ENCODE data around the gene SEPTIN8. TPM values are rescaled to one million over a fixed set of nuclear protein-coding genes. Genes with fewer than 3 reads are reported as not detected.

SEPTIN8 gene
- total and polyA plus RNA-seq, 2 of the 13 experiments (the other 11 are each of a cell fraction or from before 2014, with no cell fraction given), result 41.4 to 49.9 TPM

- CTCF ChIA-PET (ENCODE audit: low intra/inter-chr PET ratio, low total read pairs), result no interaction called here
- TF ChIP-seq SNAI1 (CRISPR knock-in tag; IDR thresholded peaks at IDR 0.05; ENCODE audit: borderline replicate concordance), result no peak
- TF ChIP-seq, protein P1, sequence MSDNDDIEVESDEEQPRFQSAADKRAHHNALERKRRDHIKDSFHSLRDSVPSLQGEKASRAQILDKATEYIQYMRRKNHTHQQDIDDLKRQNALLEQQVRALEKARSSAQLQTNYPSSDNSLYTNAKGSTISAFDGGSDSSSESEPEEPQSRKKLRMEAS (IDR thresholded peaks at IDR 0.05), result no peak
- TF ChIP-seq, protein P2, sequence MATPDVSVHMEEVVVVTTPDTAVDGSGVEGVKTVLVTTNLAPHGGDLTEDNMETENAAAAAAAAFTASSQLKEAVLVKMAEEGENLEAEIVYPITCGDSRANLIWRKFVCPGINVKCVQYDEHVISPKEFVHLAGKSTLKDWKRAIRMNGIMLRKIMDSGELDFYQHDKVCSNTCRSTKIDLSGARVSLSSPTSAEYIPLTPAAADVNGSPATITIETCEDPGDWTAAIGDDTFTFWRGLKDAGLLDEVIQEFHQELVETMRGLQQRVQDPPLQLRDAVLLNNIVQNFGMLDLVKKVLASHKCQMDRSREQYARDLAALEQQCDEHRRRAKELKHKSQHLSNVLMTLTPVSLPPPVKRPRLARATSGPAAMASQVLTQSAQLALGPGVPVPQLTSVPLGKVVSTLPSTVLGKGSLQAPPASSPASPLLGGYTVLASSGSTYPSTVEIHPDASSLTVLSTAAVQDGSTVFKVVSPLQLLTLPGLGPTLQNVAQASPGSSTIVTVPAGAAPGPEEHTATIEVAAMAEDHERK (CRISPR knock-in tag; IDR thresholded peaks at IDR 0.05; ENCODE audit: low read depth), result no peak
- TF ChIP-seq KDM4B (CRISPR knock-in tag; IDR thresholded peaks at IDR 0.05), result no peak
- TF ChIP-seq PHF21A (CRISPR knock-in tag; IDR thresholded peaks at IDR 0.05), result no peak
- no peak for TF ChIP-seq ZNF333 (CRISPR knock-in tag; IDR thresholded peaks at IDR 0.05; ENCODE audit: borderline replicate concordance)
- TF ChIP-seq MXI1 (IDR thresholded peaks at IDR 0.05; ENCODE audit: borderline replicate concordance, low read depth, low read length), result no peak
- TF ChIP-seq ZNF747 (CRISPR knock-in tag; IDR thresholded peaks at IDR 0.05; ENCODE audit: borderline replicate concordance), result no peak
- TF ChIP-seq ZBTB7A (CRISPR knock-in tag; IDR thresholded peaks at IDR 0.05), result no peak
- TF ChIP-seq GLI4 (CRISPR knock-in tag; IDR thresholded peaks at IDR 0.05; ENCODE audit: borderline replicate concordance), result no peak
- TF ChIP-seq, protein P3, sequence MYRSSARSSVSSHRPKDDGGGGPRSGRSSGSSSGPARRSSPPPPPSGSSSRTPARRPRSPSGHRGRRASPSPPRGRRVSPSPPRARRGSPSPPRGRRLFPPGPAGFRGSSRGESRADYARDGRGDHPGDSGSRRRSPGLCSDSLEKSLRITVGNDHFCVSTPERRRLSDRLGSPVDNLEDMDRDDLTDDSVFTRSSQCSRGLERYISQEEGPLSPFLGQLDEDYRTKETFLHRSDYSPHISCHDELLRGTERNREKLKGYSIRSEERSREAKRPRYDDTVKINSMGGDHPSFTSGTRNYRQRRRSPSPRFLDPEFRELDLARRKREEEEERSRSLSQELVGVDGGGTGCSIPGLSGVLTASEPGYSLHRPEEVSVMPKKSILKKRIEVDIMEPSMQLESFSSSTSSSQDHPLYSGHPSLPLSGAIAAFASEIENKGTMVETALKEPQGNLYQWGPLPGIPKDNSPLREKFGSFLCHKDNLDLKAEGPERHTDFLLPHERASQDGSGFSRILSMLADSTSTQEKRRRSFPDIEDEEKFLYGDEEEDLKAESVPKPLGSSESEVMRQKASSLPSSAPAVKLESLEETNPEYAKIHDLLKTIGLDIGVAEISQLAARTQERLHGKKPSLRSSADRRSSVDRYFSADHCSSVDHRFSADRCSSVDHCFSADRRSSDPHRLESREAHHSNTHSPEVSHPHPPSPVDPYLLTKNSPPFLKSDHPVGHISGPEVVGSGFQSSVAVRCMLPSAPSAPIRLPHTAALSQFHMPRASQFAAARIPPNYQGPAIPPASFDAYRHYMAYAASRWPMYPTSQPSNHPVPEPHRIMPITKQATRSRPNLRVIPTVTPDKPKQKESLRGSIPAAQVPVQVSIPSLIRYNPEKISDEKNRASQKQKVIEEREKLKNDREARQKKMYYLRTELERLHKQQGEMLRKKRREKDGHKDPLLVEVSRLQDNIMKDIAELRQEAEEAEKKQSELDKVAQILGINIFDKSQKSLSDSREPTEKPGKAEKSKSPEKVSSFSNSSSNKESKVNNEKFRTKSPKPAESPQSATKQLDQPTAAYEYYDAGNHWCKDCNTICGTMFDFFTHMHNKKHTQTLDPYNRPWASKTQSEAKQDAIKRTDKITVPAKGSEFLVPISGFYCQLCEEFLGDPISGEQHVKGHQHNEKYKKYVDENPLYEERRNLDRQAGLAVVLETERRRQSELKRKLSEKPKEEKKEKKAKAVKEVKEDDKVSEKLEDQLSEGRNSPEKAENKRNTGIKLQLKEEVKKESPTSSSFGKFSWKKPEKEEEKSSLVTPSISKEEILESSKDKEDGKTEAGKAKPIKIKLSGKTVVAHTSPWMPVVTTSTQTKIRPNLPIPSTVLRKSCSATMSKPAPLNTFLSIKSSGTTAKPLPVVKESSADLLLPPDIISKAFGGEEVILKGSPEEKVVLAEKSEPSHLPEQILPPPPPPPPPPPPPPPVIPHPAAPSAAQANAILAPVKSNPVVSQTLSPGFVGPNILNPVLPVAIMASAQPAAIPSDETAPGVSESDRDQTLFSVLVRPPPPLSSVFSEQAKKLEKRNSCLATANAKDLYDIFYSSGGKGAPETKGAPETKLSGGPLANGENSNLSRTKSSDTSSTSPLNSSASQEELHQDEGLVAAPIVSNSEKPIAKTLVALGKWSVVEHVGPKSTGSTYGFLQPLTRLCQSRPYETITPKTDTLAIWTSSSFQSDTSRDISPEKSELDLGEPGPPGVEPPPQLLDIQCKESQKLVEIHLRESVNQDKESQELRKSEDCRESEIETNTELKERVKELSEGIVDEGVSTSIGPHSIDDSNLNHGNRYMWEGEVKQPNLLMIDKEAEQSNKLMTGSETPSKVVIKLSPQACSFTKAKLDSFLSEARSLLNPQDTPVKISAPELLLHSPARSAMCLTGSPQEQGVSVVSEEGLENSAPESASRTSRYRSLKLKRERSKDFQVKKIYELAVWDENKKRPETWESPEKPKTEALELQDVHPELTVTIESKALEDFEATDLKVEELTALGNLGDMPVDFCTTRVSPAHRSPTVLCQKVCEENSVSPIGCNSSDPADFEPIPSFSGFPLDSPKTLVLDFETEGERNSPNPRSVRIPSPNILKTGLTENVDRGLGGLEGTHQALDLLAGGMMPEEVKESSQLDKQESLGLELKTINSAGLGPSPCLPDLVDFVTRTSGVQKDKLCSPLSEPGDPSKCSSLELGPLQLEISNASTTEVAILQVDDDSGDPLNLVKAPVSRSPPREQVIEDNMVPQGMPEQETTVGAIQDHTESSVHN (CRISPR knock-in tag; IDR thresholded peaks at IDR 0.05), result no peak
- TF ChIP-seq NCOA5 (CRISPR knock-in tag; IDR thresholded peaks at IDR 0.05), result no peak
- TF ChIP-seq U2AF2 (IDR thresholded peaks at IDR 0.05; ENCODE audit: low read depth, low read length), result no peak
- TF ChIP-seq PPARG (CRISPR knock-in tag; conservative IDR thresholded peaks at IDR 0.05), result no peak
- no peak for TF ChIP-seq ZNF484 (CRISPR knock-in tag; IDR thresholded peaks at IDR 0.05; ENCODE audit: borderline replicate concordance, low read depth)
These were observed 6.4 kb downstream of the SEPTIN8 start for GRCh38 chr5:132770476-132771159.

More at GRCh38 chr5:132770476-132771159, 6.4 kb downstream of the SEPTIN8 start:
- Histone ChIP-seq H3K9me3 (ENCODE audit: low read length) (no peaks in the 10 kb centered on the region), H3K79me2 (ENCODE audit: insufficient read depth, low read length) (peaks cover 60% of the 10 kb centered on the region), H3K27me3 (ENCODE audit: control insufficient read depth in 1 of 2, insufficient read depth in 2 of 2, low read length in 2 of 2) (no peaks in the 10 kb centered on the region), H3K27ac (ENCODE audit: extremely low read length, insufficient read depth, low read length) (peak overlapping the region; percentile 71), H3K9ac (ENCODE audit: insufficient read depth, low read depth, low read length) (0 out of 2 replicates have a peak overlapping the region, but pooled peaks have one; percentile 51), H3K36me3 (replicated peaks in 1 of 2; ENCODE audit: control insufficient read depth in 1 of 2, insufficient read depth in 2 of 2, low read length in 2 of 2) (peaks cover 1 to 4% of the 10 kb centered on the region in 2 experiments; a peak in 2 of 5 replicates), H3K4me3 (replicated peaks in 1 of 3; ENCODE audit: insufficient read depth in 1 of 3, low read depth in 2 of 3, low read length in 3 of 3) (no peak overlapping the region), H3K4me1 (ENCODE audit: insufficient read depth, low read length) (peaks cover 53% of the 10 kb centered on the region), H2AFZ (ENCODE audit: low read length) (no peak overlapping the region), H3K4me2 (ENCODE audit: low read depth, low read length) (peak overlapping the region; percentile 47; the same call in 1 of the 2 replicates), H4K20me1 (ENCODE audit: insufficient read depth, low read length) (no peaks in the 10 kb centered on the region)
- no peak for DNase-seq (ENCODE audit: low spot score)
- no TSS peak for BruUV-seq (replicated peaks)
- no peak for ATAC-seq
- no peak for FAIRE-seq
- intact Hi-C loops (cut with micrococcal nuclease; ENCODE audit: unreplicated experiment) (loop anchor here (1.0 to 2.0 kb wide), 3 partner anchors 34 to 50 kb away; partner anchors contain the start of gene KIF3A), in situ Hi-C loops (cut with HindIII; ENCODE audit: extremely low pct_ligation_motif_present, low pct_unique_long_range_greater_than_20kb) (loop anchor here (5.0 kb wide), 1 partner anchor 47 kb away; no protein-coding TSS in a partner anchor)
- WGBS (ENCODE audit: low lambda C conversion rate), result 91% methylated on average over 4 of the region's 8 CpGs
- POLR2A ChIA-PET, result interaction anchor here (0.7 to 1.9 kb wide), 3 partner anchors 37 to 50 kb away, joined by 3 to 14 read pairs (median 6); no protein-coding TSS in a partner anchor

Measured in HepG2 (cell line).